Neural progenitor cell (in vitro differentiated cells): ENCODE results near the gene TMPRSS9.

Experiments used
- CTCF ChIP-seq: fragments of 200-600 bp; sonication (generic); IDR thresholded peaks from 2 replicates; pipeline ENCODE4 v1.5.1; 2017; ENCODE audit warnings: antibody characterized with exemption, mild to moderate bottlenecking
- EZH2 ChIP-seq: fragments of 200-600 bp; sonication (generic); IDR thresholded peaks from 2 replicates; pipeline ENCODE4 v1.6.1; 2017; ENCODE audit warnings: antibody characterized with exemption, mild to moderate bottlenecking, moderate library complexity
- EZH2phosphoT487 ChIP-seq: fragments of 200-600 bp; sonication (generic); IDR thresholded peaks from 2 replicates; pipeline ENCODE4 v1.6.1; 2017; ENCODE audit warnings: antibody characterized with exemption

GRCh38 chr19:2453431-2454025 is 93.5 kb downstream of the TMPRSS9 start:
- TF ChIP-seq CTCF (no peak), EZH2 (no peak), EZH2phosphoT487 (no peak)
